GM12878 (cell line): ENCODE measurements around the gene AUNIP. TPM values are rescaled to one million over a fixed set of nuclear protein-coding genes. Genes with fewer than 3 reads are reported as not detected.

Source experiments
- ATF7 ChIP-seq: fragments of 450-650 bp; IDR thresholded peaks from 2 replicates; pipeline ENCODE4 v1.6.1; 2016; ENCODE audit warnings: low read depth, mild to moderate bottlenecking
- CBFB ChIP-seq: IDR thresholded peaks from 2 replicates; pipeline ENCODE4 v1.6.1; 2016; ENCODE audit warnings: antibody characterized with exemption, low read depth
- CHD1 ChIP-seq: IDR thresholded peaks from 2 replicates; pipeline ENCODE4 v1.6.1; 2012; ENCODE audit warnings: low read depth, low read length, improper control_type of control experiment
- CREM ChIP-seq: IDR thresholded peaks from 2 replicates; pipeline ENCODE4 v1.6.1; 2014; ENCODE audit warnings: antibody characterized with exemption, low read depth
- EED ChIP-seq: sonication (generic); IDR thresholded peaks from 2 replicates; pipeline ENCODE4 v1.6.1; 2016; ENCODE audit warnings: antibody characterized with exemption, low read depth
- ELK1 ChIP-seq: IDR thresholded peaks from 2 replicates; pipeline ENCODE4 v1.6.1; 2012; ENCODE audit warnings: low read depth, low read length, improper control_type of control experiment
- ESRRA ChIP-seq: IDR thresholded peaks from 2 replicates; pipeline ENCODE4 v1.6.1; 2012; ENCODE audit warnings: mild to moderate bottlenecking, low read length, improper control_type of control experiment
- EZH2 ChIP-seq: IDR thresholded peaks from 2 replicates; pipeline ENCODE4 v1.6.1; 2012; ENCODE audit warnings: low read depth, mild to moderate bottlenecking, control low read depth, inconsistent platforms, low read length, borderline replicate concordance; ENCODE audit not compliant: control insufficient read depth
- HDGF ChIP-seq: fragments of 450-650 bp; IDR thresholded peaks from 2 replicates; pipeline ENCODE4 v1.6.1; 2016; ENCODE audit warnings: antibody characterized with exemption
- IRF4 ChIP-seq: IDR thresholded peaks from 2 replicates; pipeline ENCODE4 v1.6.1; 2011; ENCODE audit warnings: low read depth, low read length
- MLLT1 ChIP-seq: fragments of 450-650 bp; IDR thresholded peaks from 2 replicates; pipeline ENCODE4 v1.6.1; 2016; ENCODE audit warnings: mild to moderate bottlenecking
- NR2F1 ChIP-seq: fragments of 450-650 bp; conservative IDR thresholded peaks from 2 replicates; pipeline ENCODE4 v1.6.1; 2017; ENCODE audit warnings: mild to moderate bottlenecking
- POLR2A ChIP-seq: IDR thresholded peaks from 2 replicates; pipeline ENCODE4 v1.6.1; 2011; ENCODE audit warnings: low read depth, mild to moderate bottlenecking, low read length
- POLR2AphosphoS2 ChIP-seq: IDR thresholded peaks from 2 replicates; pipeline ENCODE4 v1.6.1; 2011; ENCODE audit warnings: low read depth, mild to moderate bottlenecking, low read length, improper control_type of control experiment, moderate library complexity
- POLR2AphosphoS5 ChIP-seq: IDR thresholded peaks from 2 replicates; pipeline ENCODE4 v1.6.1; 2011; ENCODE audit warnings: mild to moderate bottlenecking, low read length, inconsistent platforms
- RCOR1 ChIP-seq: conservative IDR thresholded peaks from 2 replicates; pipeline ENCODE4 v1.6.1; 2012; ENCODE audit warnings: low read depth, low read length, improper control_type of control experiment
- TAF1 ChIP-seq: IDR thresholded peaks from 2 replicates; pipeline ENCODE4 v1.6.1; 2011; ENCODE audit warnings: mild to moderate bottlenecking, low read depth, low read length, borderline replicate concordance
- TCF3 ChIP-seq: IDR thresholded peaks from 2 replicates; pipeline ENCODE4 v1.6.1; 2012; ENCODE audit warnings: low read depth, mild to moderate bottlenecking, low read length, borderline replicate concordance; ENCODE audit not compliant: insufficient read depth
- YY1 ChIP-seq: IDR thresholded peaks from 2 replicates; pipeline ENCODE4 v1.6.1; 2011; ENCODE audit warnings: low read depth, mild to moderate bottlenecking, low read length
- ZBED1 ChIP-seq: IDR thresholded peaks from 2 replicates; pipeline ENCODE4 v1.6.1; 2016; ENCODE audit warnings: borderline replicate concordance
- ZNF24 ChIP-seq: fragments of 450-650 bp; IDR thresholded peaks from 2 replicates; pipeline ENCODE4 v1.6.1; 2017; ENCODE audit warnings: antibody characterized with exemption, mild to moderate bottlenecking
- ZNF592 ChIP-seq: fragments of 450-650 bp; IDR thresholded peaks from 2 replicates; pipeline ENCODE4 v1.6.1; 2017; ENCODE audit warnings: mild to moderate bottlenecking, moderate library complexity
- polyA plus RNA-seq, 11 experiments: library from polyadenylated mRNA; depleted of rRNA in 4 of 11; unstranded in 6 of 11; stranded (reverse) in 5 of 11; fragments of >200 nt; fragmentation: Nextera tagmentation in 4 of 11; fragmentation: Illumina TruSeq in 1 of 11; extraction: Ambion mirVana in 4 of 11; extraction: Trizol in 1 of 11; gene quantifications; 1 replicate in 1 of 11; 2 replicates in 10 of 11; pipeline versions ENCODE4 v1.2.1 to v1.2.3, GENCODE V29; 2011 to 2016; ENCODE audit warnings: inconsistent platforms in 2 of 11, missing spikeins in 2 of 11, low read depth in 1 of 11
- total RNA-seq, 4 experiments: library from RNA; depleted of rRNA in 3 of 4; stranded (reverse); fragments of >200 nt in 3 of 4; fragmentation: Illumina TruSeq in 1 of 4; extraction: Trizol in 1 of 4; gene quantifications; 2 replicates each; pipeline versions ENCODE4 v1.2.1 to v1.2.3, GENCODE V29; 2013 to 2021

Gene AUNIP
- total and polyA plus RNA-seq, 10 of the 15 experiments (the other 5 are each of a cell fraction or from before 2014, with no cell fraction given) = 3.9 to 20.0 (median 12.7) TPM

GRCh38 chr1:25820247-25821111, 38.8 kb downstream of the AUNIP start (continued):
- TF ChIP-seq CREM (peak; percentile 41; the same call in 1 of the 2 replicates), POLR2AphosphoS2 (0 out of 2 replicates have a peak, but pooled peaks have one; percentile 14), ATF7 (0 out of 2 replicates have a peak, but pooled peaks have one; percentile 15), YY1 (no peak), MLLT1 (peak; percentile 83), TAF1 (peak; percentile 71; the same call in 1 of the 2 replicates), CHD1 (no peak), ELK1 (no peak), ZBED1 (no peak), RCOR1 (no peak; the same call in 1 of the 2 replicates), POLR2AphosphoS5 (peak; percentile 71; the same call in 1 of the 2 replicates), ESRRA (no peak), HDGF (peak; percentile 97), ZNF592 (no peak), IRF4 (no peak), EED (no peak), POLR2A (peak; percentile 79), CBFB (peak; percentile 48; the same call in 1 of the 2 replicates), ZNF24 (peak; percentile 30; the same call in 1 of the 2 replicates), NR2F1 (0 out of 2 replicates have a peak, but pooled peaks have one; percentile 35), EZH2 (no peak), TCF3 (0 out of 2 replicates have a peak, but pooled peaks have one; percentile 17)
